HepG2 (cell line): Measurements from ENCODE around the gene RCBTB1. TPM values are rescaled to one million over a fixed set of nuclear protein-coding genes. Genes with fewer than 3 reads are reported as not detected.

Experiments used
- ADNP ChIP-seq: sonication (generic); formaldehyde crosslinking; IDR thresholded peaks from 2 replicates; pipeline ENCODE4 v1.4.0; 2020; ENCODE audit warnings: missing genetic modification reagents
- BRF2 ChIP-seq: sonication (generic); formaldehyde crosslinking; IDR thresholded peaks from 2 replicates; pipeline ENCODE4 v1.8.1; 2022; ENCODE audit warnings: mild to moderate bottlenecking, missing genetic modification reagents
- CBX2 ChIP-seq, 2 experiments: fragments of 200-600 bp in 1 of 2; sonication (generic); formaldehyde crosslinking in 1 of 2; IDR thresholded peaks; 2 replicates each; pipeline versions ENCODE4 v1.7.0 to v1.8.1; 2018 to 2022; ENCODE audit warnings: low read depth in 2 of 2, low read length in 1 of 2, mild to moderate bottlenecking in 1 of 2, missing genetic modification reagents in 1 of 2
- DNMT3B ChIP-seq: conservative IDR thresholded peaks from 2 replicates; pipeline ENCODE4 v1.6.1; 2016; ENCODE audit warnings: missing biosample characterization, control low read depth
- HDAC1 ChIP-seq: sonication (generic); formaldehyde crosslinking; IDR thresholded peaks from 2 replicates; pipeline ENCODE4 v1.5.1; 2020; ENCODE audit warnings: mild to moderate bottlenecking, missing genetic modification reagents
- HMGA1 ChIP-seq: sonication (generic); formaldehyde crosslinking; conservative IDR thresholded peaks from 2 replicates; pipeline ENCODE4 v1.4.0; 2020; ENCODE audit warnings: missing genetic modification reagents
- IRX3 ChIP-seq: sonication (generic); formaldehyde crosslinking; IDR thresholded peaks from 2 replicates; pipeline ENCODE4 v1.8.1; 2023; ENCODE audit warnings: mild to moderate bottlenecking, low read depth, missing genetic modification reagents, borderline replicate concordance
- ISL2 ChIP-seq: sonication (generic); formaldehyde crosslinking; IDR thresholded peaks from 2 replicates; pipeline ENCODE4 v1.5.0; 2020; ENCODE audit warnings: missing genetic modification reagents
- KLF13 ChIP-seq: sonication (generic); formaldehyde crosslinking; IDR thresholded peaks from 2 replicates; pipeline ENCODE4 v1.4.0; 2020; ENCODE audit warnings: mild to moderate bottlenecking, missing genetic modification reagents
- KLF9 ChIP-seq: IDR thresholded peaks from 2 replicates; pipeline ENCODE4 v1.6.1; 2016; ENCODE audit warnings: low read depth
- MIER2 ChIP-seq: IDR thresholded peaks from 2 replicates; pipeline ENCODE4 v1.6.1; 2016; ENCODE audit warnings: missing biosample characterization, missing genetic modification reagents
- NFYC ChIP-seq: IDR thresholded peaks from 2 replicates; pipeline ENCODE4 v1.6.1; 2016; ENCODE audit warnings: missing genetic modification reagents, missing compliant biosample characterization
- NPAS2 ChIP-seq: sonication (generic); formaldehyde crosslinking; IDR thresholded peaks from 2 replicates; pipeline ENCODE4 v1.8.0; 2022; ENCODE audit warnings: mild to moderate bottlenecking, missing genetic modification reagents, borderline replicate concordance
- NR1H2 ChIP-seq: sonication (generic); formaldehyde crosslinking; IDR thresholded peaks from 2 replicates; pipeline ENCODE4 v1.8.1; 2022; ENCODE audit warnings: low read depth, missing genetic modification reagents, borderline replicate concordance
- RAD51 ChIP-seq: fragments of 450-650 bp; IDR thresholded peaks from 2 replicates; pipeline ENCODE4 v1.6.1; 2016; ENCODE audit warnings: borderline replicate concordance
- SATB2 ChIP-seq: sonication (generic); formaldehyde crosslinking; IDR thresholded peaks from 2 replicates; pipeline ENCODE4 v1.5.0; 2020; ENCODE audit warnings: missing genetic modification reagents
- SIN3A ChIP-seq: IDR thresholded peaks from 2 replicates; pipeline ENCODE4 v1.6.1; 2011; ENCODE audit warnings: low read depth, mild to moderate bottlenecking, control low read depth, low read length, borderline replicate concordance
- SP2 ChIP-seq: sonication (generic); formaldehyde crosslinking; IDR thresholded peaks from 2 replicates; pipeline ENCODE4 v1.5.1; 2020; ENCODE audit warnings: mild to moderate bottlenecking, missing genetic modification reagents
- TAF1 ChIP-seq: sonication (generic); formaldehyde crosslinking; IDR thresholded peaks from 2 replicates; pipeline ENCODE4 v1.4.0; 2020; ENCODE audit warnings: missing genetic modification reagents
- TBL1XR1 ChIP-seq: fragments of 150-350 bp; IDR thresholded peaks from 2 replicates; pipeline ENCODE4 v1.6.1; 2014; ENCODE audit warnings: borderline replicate concordance, low read length; ENCODE audit not compliant: partially characterized antibody
- TMF1 ChIP-seq: sonication (generic); formaldehyde crosslinking; IDR thresholded peaks from 2 replicates; pipeline ENCODE4 v1.8.1; 2022; ENCODE audit warnings: low read depth, missing genetic modification reagents
- YY1 ChIP-seq: IDR thresholded peaks from 2 replicates; pipeline ENCODE4 v1.6.1; 2011; ENCODE audit warnings: low read length, low read depth, moderate library complexity, mild to moderate bottlenecking; ENCODE audit not compliant: insufficient read depth, insufficient replicate concordance
- ZBTB26 ChIP-seq: IDR thresholded peaks from 2 replicates; pipeline ENCODE4 v1.6.1; 2016; ENCODE audit warnings: missing compliant biosample characterization, missing genetic modification reagents, borderline replicate concordance
- ZNF33B ChIP-seq: sonication (generic); formaldehyde crosslinking; IDR thresholded peaks from 2 replicates; pipeline ENCODE4 v1.5.1; 2020; ENCODE audit warnings: mild to moderate bottlenecking, missing genetic modification reagents
- ZNF547 ChIP-seq: sonication (generic); formaldehyde crosslinking; IDR thresholded peaks from 2 replicates; pipeline ENCODE4 v1.5.1; 2020; ENCODE audit warnings: mild to moderate bottlenecking, missing genetic modification reagents
- ZNF580 ChIP-seq: IDR thresholded peaks from 2 replicates; pipeline ENCODE4 v1.6.1; 2016; ENCODE audit warnings: low read depth, borderline replicate concordance
- ZNF616 ChIP-seq: sonication (generic); formaldehyde crosslinking; IDR thresholded peaks from 2 replicates; pipeline ENCODE4 v1.5.0; 2020; ENCODE audit warnings: low read depth, mild to moderate bottlenecking, missing genetic modification reagents
- ZNF761 ChIP-seq: sonication (generic); formaldehyde crosslinking; conservative IDR thresholded peaks from 2 replicates; pipeline ENCODE4 v1.4.0; 2020; ENCODE audit warnings: mild to moderate bottlenecking, missing genetic modification reagents
- ZNF878 ChIP-seq: sonication (generic); formaldehyde crosslinking; IDR thresholded peaks from 2 replicates; pipeline ENCODE4 v1.8.1; 2023; ENCODE audit warnings: mild to moderate bottlenecking, missing genetic modification reagents, moderate library complexity
- polyA plus RNA-seq, 8 experiments: library from polyadenylated mRNA; depleted of rRNA in 3 of 8; stranded (reverse) in 7 of 8; unstranded in 1 of 8; fragments of >200 nt; fragmentation: Illumina TruSeq in 4 of 8; extraction: Trizol in 4 of 8; gene quantifications; 2 replicates each; pipeline versions ENCODE4 v1.2.1 to v1.2.3, GENCODE V29; 2011 to 2016; ENCODE audit warnings: low read depth in 4 of 8, missing spikeins in 1 of 8, mixed read lengths in 1 of 8; ENCODE audit not compliant: insufficient read depth in 1 of 8
- total RNA-seq, 5 experiments: library from RNA; depleted of rRNA; stranded (reverse); fragments of >200 nt; fragmentation: Illumina TruSeq; extraction: Trizol; gene quantifications; 2 replicates each; pipeline ENCODE4 v1.2.3, GENCODE V29; 2016; ENCODE audit warnings: low read depth in 1 of 5

Gene RCBTB1
- total and polyA plus RNA-seq, 2 of the 13 experiments (the other 11 are each of a cell fraction or from before 2014, with no cell fraction given) = 13.4 to 21.6 TPM

- TF ChIP-seq TMF1 (peak; percentile 61; the same call in 1 of the 2 replicates), ISL2 (CRISPR knock-in tag) (peak; percentile 21; the same call in 1 of the 2 replicates), SATB2 (CRISPR knock-in tag) (no peak), ADNP (CRISPR knock-in tag) (no peak), NR1H2 (CRISPR knock-in tag) (no peak), IRX3 (no peak), ZNF878 (CRISPR knock-in tag) (no peak), MIER2 (CRISPR knock-in tag) (no peak), HMGA1 (CRISPR knock-in tag) (no peak), BRF2 (CRISPR knock-in tag) (0 out of 2 replicates have a peak, but pooled peaks have one; percentile 34), ZNF547 (CRISPR knock-in tag) (peak; percentile 68; the same call in 1 of the 2 replicates), ZNF580 (CRISPR knock-in tag) (no peak), TAF1 (CRISPR knock-in tag) (peak; percentile 86), CBX2 (IDR thresholded peaks at IDR 0.05; ENCODE audit: low read depth, low read length) (no peak), CBX2 (CRISPR knock-in tag; IDR thresholded peaks at IDR 0.05; ENCODE audit: low read depth) (no peak), YY1 (peak; percentile 55), TBL1XR1 (no peak), ZNF761 (CRISPR knock-in tag) (no peak), SP2 (CRISPR knock-in tag) (peak; percentile 40; the same call in 1 of the 2 replicates), NFYC (no peak), RAD51 (peak; percentile 92), KLF13 (CRISPR knock-in tag) (no peak), ZBTB26 (CRISPR knock-in tag) (no peak), ZNF33B (CRISPR knock-in tag) (peak; percentile 58; the same call in 1 of the 2 replicates), SIN3A (peak; percentile 54; the same call in 1 of the 2 replicates), KLF9 (CRISPR knock-in tag) (no peak), NPAS2 (CRISPR knock-in tag) (no peak), HDAC1 (CRISPR knock-in tag) (peak; percentile 65), ZNF616 (0 out of 2 replicates have a peak, but pooled peaks have one; percentile 25), DNMT3B (CRISPR knock-in tag) (no peak)
Measured at GRCh38 chr13:49585220-49586157, at the start of gene RCBTB1 (continued).
